HG02678 (cell line): ENCODE results near the gene CT83.

ENCODE experiments used
- ATAC-seq: cut with Tn5 transposase; IDR thresholded peaks from one replicate; pipeline ENCODE4 v1.9.1; 2021; ENCODE audit warnings: mild to moderate bottlenecking, moderate library complexity; ENCODE audit not compliant: unreplicated experiment

CT83 gene, protein sequence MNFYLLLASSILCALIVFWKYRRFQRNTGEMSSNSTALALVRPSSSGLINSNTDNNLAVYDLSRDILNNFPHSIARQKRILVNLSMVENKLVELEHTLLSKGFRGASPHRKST

DNA sequence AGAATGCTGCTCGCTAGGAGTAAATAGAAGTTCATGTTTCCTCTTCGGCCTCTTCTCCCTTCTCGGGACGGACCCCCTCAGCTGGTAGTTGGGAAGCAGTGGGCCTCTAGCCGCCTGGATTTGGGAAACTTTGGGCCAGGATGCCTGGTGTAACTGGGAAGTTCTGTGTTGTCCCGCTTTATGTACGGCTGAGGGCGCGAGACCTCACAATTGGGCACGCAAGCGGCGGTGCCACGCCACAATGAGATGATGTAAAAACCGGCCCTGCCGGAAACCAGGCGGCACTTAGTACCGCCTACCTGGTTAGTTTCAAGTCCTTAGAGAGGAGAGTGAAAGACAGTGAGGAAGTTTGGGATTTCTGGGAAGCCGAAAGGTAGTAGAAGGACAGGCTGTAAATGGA, at the start of gene CT83:
TSS of gene CT83 (minus strand) at position 155 of the 400 bp plus-strand sequence. CDS start at position 35, 120 bp downstream.
- no peak for ATAC-seq

GRCh38 chrX:116499780-116500179, 37.0 kb upstream of the CT83 start:
- ATAC-seq, result no peak

GRCh38 chrX:116493271-116493670, 30.5 kb upstream of the CT83 start:
- no peak for ATAC-seq

DNA sequence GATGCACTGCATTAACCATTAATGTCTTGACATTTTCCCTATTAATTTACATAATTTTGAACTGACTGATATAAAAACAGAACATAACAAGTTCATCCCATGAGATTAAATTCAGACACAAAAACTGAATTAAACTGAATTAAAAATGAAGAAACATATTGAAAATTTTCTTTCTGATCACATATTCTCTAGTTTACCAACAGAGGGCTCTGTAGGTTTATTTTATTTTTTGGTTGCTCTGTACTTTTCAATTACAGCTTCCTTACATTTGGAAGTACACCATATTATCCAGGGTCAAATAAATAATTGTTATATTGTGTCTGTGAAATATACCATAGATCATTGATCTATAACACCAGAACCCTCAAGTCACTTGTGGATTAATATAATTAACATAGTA, 27.3 kb upstream of the CT83 start:
- ATAC-seq, result no peak

- no peak for ATAC-seq
Measured at GRCh38 chrX:116480059-116480458, 17.3 kb upstream of the CT83 start.

GRCh38 chrX:116449156-116449555, 13.6 kb downstream of the CT83 start:
- no peak for ATAC-seq

- ATAC-seq, result no peak
Measured at GRCh38 chrX:116436358-116436816, 26.4 kb downstream of the CT83 start, which contains the start of gene SLC6A14. SLC6A14 (plus strand) TSS chrX:116436606; CDS start chrX:116436710, 104 bp downstream.

DNA sequence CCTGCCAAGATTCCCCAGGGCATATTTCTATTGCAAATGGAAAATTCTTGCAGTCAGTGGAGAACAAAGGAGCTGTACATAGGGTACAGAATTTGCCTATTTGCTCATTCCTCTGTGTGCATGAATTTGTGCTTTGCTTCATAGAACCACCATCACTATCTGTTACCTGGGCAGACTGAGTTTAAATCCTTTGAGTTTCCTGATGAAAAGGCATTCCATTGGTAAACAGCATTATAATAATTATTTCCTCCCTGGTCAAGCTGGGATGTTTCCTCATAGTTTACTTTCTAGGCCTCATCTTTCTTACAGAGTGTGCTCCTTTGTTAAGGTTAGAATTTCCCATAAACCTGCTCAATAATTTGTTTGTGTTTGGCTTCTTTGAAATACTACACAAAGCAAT, 27.2 kb downstream of the CT83 start:
- ATAC-seq, result no peak

GRCh38 chrX:116427978-116428377, 34.8 kb downstream of the CT83 start:
- no peak for ATAC-seq

DNA sequence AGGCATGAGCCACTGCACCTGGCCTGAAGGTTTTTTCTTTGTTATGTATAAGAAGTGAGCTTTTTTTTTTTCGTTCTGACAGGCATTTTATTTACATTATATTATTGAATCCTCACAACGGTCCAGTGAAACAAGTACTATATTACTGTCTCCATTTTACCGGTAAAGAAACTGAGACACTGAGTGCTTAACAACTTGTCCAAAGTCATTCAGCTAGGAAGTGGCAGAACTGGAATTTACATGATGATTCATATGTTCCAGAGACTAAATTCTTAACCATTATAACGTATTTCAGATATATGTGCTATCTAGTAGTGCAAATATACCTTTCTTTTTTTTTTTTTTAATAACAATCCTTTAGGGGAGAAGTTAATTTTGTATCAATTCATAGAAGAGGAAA, 44.8 kb downstream of the CT83 start:
- no peak for ATAC-seq

DNA sequence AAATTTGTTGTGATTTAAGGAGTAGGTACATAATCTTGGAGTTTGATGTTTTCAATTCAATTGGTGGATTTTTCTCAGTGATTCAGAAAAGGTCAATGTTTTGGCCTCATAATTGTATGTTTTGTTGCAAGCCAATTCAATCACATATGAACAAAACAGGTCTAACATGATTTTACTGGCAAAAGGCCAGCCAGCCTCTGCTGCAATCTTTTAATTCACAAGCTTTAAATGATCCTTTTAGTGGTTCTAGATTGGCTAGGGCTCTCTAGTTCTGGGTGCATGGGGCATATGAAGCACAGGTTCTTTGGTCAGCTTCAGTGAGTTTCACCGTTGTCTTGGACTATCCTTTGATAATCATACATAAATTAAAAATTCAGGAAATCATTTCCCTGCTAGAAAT, 45.6 kb downstream of the CT83 start:
- no peak for ATAC-seq

DNA sequence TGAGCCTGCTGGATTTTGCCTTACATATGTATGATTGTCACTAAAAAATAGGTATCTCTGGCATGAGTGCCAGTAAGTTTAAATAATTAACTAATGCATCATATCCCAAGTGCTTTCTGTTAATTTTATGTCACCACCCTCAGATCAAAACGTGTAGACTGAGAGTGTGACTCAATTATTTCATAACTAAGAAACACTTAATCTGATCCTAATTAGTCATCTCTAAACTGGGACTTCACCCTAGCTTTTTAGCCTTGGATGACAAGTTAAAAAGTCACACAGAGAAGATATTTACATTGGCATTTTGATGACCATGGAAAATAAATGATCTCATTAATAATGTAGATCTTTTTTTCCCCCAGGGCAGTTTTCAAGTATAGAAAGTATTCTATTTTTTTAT, 49.5 kb downstream of the CT83 start:
- ATAC-seq, result no peak
